Tibial artery (tissue), 4 donors: ENCODE results near the gene POLRMT.

ENCODE experiments used
- DNase-seq, 2 donors: peaks; one replicate each; pipeline ENCODE4 v3.0.0-alpha.2; 2019
- H3K27ac ChIP-seq, 2 donors: fragments of 200-600 bp; sonication (generic) in 1 of 2; 1 replicate in 1 of 2; 2 replicates in 1 of 2; pipeline ENCODE4 v1.5.1; 2018 to 2019; ENCODE audit warnings: mild to moderate bottlenecking in 1 of 2
- H3K27me3 ChIP-seq, 2 donors: fragments of 200-600 bp; sonication (generic) in 1 of 2; one replicate each; pipeline versions ENCODE4 v1.5.1 to v1.6.0; 2016 to 2019
- H3K36me3 ChIP-seq, 3 donors: fragments of 200-600 bp; sonication (generic) in 2 of 3; one replicate each; pipeline ENCODE4 v1.5.1; 2016 to 2019; ENCODE audit warnings: mild to moderate bottlenecking in 2 of 3
- H3K4me1 ChIP-seq, 4 donors: fragments of 200-600 bp; sonication (generic) in 2 of 4; 1 replicate in 3 of 4; 2 replicates in 1 of 4; pipeline ENCODE4 v1.5.1; 2016 to 2019
- H3K4me3 ChIP-seq, 2 donors: fragments of 200-600 bp; sonication (generic) in 1 of 2; 1 replicate in 1 of 2; 2 replicates in 1 of 2; pipeline ENCODE4 v1.5.1; 2018 to 2019; ENCODE audit warnings: mild to moderate bottlenecking in 2 of 2
- H3K9me3 ChIP-seq, 3 donors: fragments of 200-600 bp; sonication (generic) in 1 of 3; one replicate each; pipeline ENCODE4 v1.5.1; 2016 to 2019
- CTCF ChIP-seq, 2 experiments: fragments of 200-600 bp in 1 of 2; fragments of 450-650 bp in 1 of 2; IDR thresholded peaks; one replicate each; pipeline ENCODE4 v1.5.1; 2017 to 2019; ENCODE audit warnings: antibody characterized with exemption in 2 of 2, mild to moderate bottlenecking in 1 of 2, moderate library complexity in 1 of 2
- intact Hi-C: fragments of 100-400 bp; cut with DNase I; formaldehyde crosslinking; loops from one replicate; pipeline ENCODE4 v1.15.0; 2023; ENCODE audit warnings: low total_unique reads

Gene POLRMT

GRCh38 chr19:660793-661426 is 27.6 kb upstream of the POLRMT start:
- TF ChIP-seq CTCF (IDR thresholded peaks at IDR 0.05) = no peak
- intact Hi-C loops = loop anchor here (5.0 kb wide), 1 partner anchor 251 kb away; the partner anchor contains the start of gene R3HDM4
- H3K4me3 ChIP-seq = peak overlapping the region; percentile 79 to 88
- peak overlapping the region in 1 of 2 donors; percentile 80 for H3K27ac ChIP-seq
- no peaks in the 10 kb centered on the region for H3K27me3 ChIP-seq
- H3K4me1 ChIP-seq = peaks cover 0 to 77% (median 64%) of the 10 kb centered on the region in 4 donors
- peaks cover 0 to 9% (median 0%) of the 10 kb centered on the region in 3 donors for H3K36me3 ChIP-seq
- H3K9me3 ChIP-seq = no peaks in the 10 kb centered on the region
- no peak for DNase-seq

- TF ChIP-seq CTCF (IDR thresholded peaks at IDR 0.05) = no peak
- Histone ChIP-seq H3K9me3 (no peaks in the 10 kb centered on the region), H3K36me3 (peaks cover 0 to 14% (median 1%) of the 10 kb centered on the region in 3 donors), H3K4me3 (no peak overlapping the region), H3K27me3 (no peaks in the 10 kb centered on the region), H3K27ac (peak overlapping the region in 1 of 2 donors; percentile 22), H3K4me1 (peaks cover 0 to 66% (median 54%) of the 10 kb centered on the region in 4 donors)
- DNase-seq = no peak
- intact Hi-C loops = no loop called here
Observed at GRCh38 chr19:658916-659839, 25.8 kb upstream of the POLRMT start.

GRCh38 chr19:658059-658839 is 24.9 kb upstream of the POLRMT start:
- intact Hi-C loops = no loop called here
- Histone ChIP-seq H3K27ac (no peak overlapping the region), H3K36me3 (peaks cover 0 to 24% (median 10%) of the 10 kb centered on the region in 3 donors), H3K9me3 (no peaks in the 10 kb centered on the region), H3K27me3 (no peaks in the 10 kb centered on the region), H3K4me1 (peaks cover 0 to 58% (median 47%) of the 10 kb centered on the region in 4 donors), H3K4me3 (no peak overlapping the region)
- TF ChIP-seq CTCF (IDR thresholded peaks at IDR 0.05) = no peak
- no peak for DNase-seq

GRCh38 chr19:657611-658010 is 24.3 kb upstream of the POLRMT start:
- no peak overlapping the region for H3K4me3 ChIP-seq
- DNase-seq = no peak
- peaks cover 0 to 58% (median 47%) of the 10 kb centered on the region in 4 donors for H3K4me1 ChIP-seq
- no peak for TF ChIP-seq CTCF (IDR thresholded peaks at IDR 0.05)
- H3K9me3 ChIP-seq = no peaks in the 10 kb centered on the region
- peaks cover 0 to 30% (median 12%) of the 10 kb centered on the region in 3 donors for H3K36me3 ChIP-seq
- intact Hi-C loops = no loop called here
- no peaks in the 10 kb centered on the region for H3K27me3 ChIP-seq
- no peak overlapping the region for H3K27ac ChIP-seq
